ENCODE results near the gene CPNE5. TPM values are rescaled to one million over a fixed set of nuclear protein-coding genes. Genes with fewer than 3 reads are reported as not detected.
"Not testable (repeated sequence)": the region's sequence is repeated elsewhere in the genome, so short reads cannot be mapped to it uniquely, and the experiment has no call there.

Gene CPNE5
- total RNA-seq, 1 donor from 2014 or later = 25.7 TPM

DNA sequence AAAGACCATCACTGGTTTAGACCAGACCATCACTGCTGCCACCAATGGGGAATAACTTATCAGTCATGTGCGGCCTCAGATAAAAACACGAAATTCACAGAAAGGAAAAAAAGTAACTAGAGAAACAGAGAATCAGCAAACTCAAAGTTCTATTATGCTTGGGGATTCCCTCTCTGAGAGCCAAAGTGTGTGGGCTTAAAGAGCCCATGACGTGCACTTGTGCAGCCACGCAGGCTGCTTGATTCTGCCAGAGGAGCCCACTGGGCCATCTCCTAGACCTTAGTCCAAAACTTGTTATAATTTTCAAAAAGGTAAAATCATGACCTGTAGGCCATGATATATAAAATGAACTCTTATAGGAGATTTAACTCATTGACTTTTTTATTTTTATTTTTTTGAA is 126.4 kb downstream of the CPNE5 start:
- no peak for DNase-seq (ENCODE audit: extremely low read depth, low read depth, low spot score)

DNA sequence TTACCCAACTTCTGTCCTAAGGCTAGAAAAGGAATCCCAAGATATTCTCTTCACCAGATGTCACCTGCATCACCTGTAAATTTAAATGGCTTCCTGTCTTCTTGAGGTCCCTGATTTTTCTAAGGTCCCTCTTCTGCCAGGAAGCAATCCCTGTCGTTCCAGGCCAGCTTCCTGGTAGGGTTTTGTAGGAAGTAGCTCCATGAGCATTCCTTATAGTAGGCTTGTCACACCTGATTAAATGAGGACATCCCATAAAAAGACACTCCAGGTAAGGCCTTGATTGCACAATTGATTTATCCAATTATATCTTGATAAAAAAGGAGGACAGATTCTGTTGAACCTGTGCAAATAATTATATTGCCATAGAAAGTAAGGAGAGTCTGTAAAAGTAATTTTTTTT is 132.9 kb downstream of the CPNE5 start:
- no peak for DNase-seq (ENCODE audit: extremely low read depth, low read depth, low spot score)

DNA sequence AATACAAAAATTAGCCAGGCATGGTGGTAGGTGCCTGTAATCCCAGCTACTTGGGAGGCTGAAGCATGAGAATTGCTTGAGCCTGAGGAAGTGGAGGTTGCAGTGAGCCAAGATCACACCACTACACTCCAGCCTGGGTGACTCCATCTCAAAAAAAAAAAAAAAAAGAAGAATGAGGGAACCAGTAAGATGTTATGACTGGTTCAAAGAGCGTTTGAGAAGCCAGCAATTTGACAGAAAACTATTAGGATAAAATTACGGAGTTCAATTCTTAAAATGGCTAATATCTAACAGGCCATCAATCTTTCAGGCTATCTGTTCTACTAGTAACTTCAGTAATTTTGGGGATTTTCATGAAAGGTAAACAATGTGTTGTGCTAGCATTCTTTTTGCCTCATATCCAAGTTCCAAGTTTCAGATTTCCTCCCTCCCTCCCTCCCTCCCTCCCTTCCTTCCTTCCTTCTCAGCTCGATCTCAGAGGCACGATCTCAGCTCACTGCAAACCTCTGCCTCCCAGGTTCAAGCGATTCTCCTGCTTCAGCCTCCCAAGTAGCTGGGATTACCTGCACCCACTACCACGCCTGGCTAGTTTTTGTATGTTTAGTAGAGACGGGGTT is 134.2 kb downstream of the CPNE5 start:
- not testable (repeated sequence) for DNase-seq (ENCODE audit: extremely low read depth, low read depth, low spot score)

DNA sequence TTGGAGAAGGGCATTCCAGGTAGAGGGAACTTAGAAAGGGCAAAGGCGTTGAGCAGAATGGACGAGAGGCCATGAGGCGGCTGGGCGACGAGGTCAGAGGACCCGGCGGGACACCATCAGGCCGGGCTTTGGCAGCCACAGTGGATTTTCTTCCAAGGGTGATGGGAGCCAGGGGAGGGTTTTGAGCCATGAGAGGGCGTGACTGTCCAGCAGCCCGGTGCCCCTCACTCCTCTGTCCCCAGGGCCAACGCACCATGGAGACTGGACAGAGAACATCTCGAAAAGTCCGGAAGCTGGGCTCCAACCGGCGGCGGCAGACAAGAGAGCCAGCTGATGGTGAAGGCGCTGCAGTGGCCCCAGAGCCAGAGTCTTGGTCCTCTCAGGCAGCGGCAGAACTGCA is 135.3 kb downstream of the CPNE5 start:
- no peak for DNase-seq (ENCODE audit: extremely low read depth, low read depth, low spot score)

DNA sequence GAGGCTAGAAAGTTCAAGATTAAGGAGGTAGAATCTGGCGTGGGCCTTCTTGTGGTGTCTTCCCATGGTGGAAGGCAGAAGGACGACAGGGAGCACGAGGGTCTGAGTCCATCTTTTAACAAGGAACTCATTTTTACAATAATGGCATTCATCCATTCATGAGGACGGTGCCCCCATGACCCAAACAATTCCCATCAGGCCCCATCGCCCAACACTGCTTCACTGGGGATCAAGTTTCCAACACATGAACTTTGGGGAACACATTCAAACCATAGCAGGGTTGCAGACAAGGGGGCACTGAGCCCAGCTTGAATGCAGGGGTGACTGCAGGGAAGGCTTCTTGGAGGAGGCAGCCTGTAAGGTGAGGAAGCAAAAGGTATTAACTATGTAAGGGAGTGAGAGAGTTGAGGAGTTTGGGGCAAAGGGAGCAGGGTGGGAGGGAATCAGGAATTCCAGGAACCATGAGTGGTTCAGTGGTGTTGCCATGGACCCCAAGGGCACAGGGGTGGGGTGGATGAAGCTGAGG is 136.1 kb downstream of the CPNE5 start:
- no peak for DNase-seq (ENCODE audit: extremely low read depth, low read depth, low spot score)

DNA sequence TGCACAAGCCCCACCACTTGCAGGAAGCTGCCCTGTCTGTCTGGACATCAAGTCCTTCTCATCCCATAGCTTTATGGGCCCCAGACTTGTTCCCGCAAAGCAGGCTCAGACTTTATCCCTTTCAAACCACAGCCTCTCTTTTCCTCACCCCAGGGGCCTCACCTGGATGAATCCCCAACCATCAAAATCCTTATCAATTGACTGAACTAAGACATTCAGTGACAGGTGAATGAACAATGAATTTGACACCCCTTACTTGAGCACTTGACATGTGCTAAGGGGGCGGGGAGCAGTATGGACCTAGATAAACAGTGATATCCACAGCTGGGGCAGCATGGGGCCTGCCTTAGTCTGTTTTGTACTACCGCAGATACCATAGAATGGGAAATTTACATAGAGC is 136.6 kb downstream of the CPNE5 start:
- DNase-seq (ENCODE audit: extremely low read depth, low read depth, low spot score) = no peak

DNA sequence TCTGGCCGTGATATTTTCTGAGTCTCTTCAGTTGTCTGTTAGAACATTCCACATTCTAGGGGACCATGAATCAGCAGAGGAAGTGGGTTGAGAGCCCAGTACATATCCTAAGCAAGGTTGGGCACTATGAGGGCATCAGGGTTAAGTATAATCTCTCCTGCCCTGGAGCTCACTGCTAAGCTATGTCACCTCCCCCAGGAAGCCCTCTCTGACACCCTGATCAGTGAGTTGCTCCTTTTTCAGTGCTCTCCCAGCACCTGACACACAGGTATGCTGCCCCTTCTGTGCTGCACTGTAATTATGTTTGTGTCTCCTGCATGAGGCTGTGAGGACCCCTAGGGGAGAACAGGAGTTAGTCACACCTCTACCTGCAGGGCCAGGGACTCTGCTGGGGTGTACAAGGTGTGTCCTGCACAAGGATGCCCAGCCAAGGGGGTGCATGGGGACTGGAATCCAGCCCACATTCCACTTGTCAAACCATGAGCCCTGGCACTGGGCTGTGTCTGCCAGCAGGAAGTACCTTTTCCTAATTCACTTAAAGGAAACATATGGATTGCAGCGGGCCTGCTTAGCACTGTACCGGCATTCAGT is 137.7 kb downstream of the CPNE5 start:
- DNase-seq (ENCODE audit: extremely low read depth, low read depth, low spot score) = no peak

DNA sequence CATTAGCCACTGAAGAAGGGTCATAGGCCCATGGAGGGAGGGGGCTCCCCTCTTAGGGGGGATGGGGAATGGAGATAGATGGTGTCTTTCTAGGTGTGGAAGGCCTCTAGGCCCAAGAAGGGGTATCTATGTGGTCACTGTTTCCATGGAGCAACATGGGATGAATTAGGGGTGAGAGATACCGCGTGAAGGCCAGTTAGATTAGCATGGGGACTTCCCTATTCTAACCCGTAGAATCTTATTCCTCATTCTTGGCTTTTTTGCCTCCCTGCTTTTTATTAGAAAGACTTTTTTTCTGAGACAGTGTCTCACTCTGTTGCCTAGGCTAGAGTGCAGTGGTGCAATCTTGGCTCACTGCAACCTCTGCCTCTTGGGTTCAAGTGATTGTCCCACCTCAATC is 138.4 kb downstream of the CPNE5 start:
- no peak for DNase-seq (ENCODE audit: extremely low read depth, low read depth, low spot score)

DNA sequence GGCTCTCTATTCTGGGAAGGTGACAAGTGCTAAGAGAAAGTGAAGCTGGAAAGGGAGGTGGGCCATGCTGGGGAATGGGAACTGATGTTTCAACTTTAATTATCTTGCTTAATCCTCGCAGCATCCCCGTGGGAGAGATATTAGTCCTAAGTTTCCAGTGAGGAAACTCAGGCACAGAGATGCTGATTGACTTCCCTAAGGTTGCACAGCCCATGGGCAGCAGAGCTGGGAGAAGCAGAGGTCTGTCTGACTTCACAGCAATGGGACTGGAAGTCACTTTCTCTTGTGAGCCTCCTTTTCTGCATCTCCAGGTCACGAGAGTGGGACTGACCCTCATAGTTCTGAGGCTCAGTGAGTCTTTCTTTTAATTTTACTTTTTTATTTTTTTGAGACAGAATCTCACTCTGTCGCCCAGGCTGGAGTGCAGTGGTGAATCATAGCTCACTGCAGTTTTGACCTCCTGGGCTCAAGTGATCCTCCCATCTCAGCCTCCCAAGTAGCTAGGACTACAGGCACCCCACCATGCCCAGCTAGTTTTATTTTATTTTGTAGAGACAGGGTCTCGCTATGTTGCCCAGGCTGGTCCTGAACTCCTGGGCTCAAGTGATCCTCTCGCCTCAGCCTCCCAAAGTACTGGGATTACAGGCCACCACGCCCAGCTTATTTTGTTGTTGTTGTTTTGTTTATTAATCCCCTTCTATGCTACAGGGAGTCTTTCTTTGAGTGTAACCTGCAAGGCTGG is 139.0 kb downstream of the CPNE5 start:
- DNase-seq (ENCODE audit: extremely low read depth, low read depth, low spot score) = no peak

DNA sequence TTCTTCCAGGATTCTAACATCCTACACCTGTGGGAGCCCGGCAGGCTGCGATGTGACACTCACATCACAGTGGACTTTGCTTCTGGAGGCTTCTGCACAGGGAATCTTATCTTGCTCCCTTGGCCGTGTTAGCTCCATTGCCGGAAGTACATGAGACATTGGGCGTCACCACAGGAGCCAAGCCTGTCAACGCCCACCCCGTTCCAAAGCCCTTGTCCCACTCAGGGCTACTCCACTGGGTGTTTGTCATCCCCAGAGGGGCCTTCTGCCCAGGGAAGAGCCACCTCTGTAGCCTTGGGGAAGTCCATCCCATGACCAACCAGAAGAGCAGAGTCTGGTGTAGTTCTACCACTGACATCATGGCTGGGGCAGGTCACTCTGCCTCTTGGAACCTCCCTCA is 139.9 kb downstream of the CPNE5 start:
- DNase-seq (ENCODE audit: extremely low read depth, low read depth, low spot score) = no peak

DNA sequence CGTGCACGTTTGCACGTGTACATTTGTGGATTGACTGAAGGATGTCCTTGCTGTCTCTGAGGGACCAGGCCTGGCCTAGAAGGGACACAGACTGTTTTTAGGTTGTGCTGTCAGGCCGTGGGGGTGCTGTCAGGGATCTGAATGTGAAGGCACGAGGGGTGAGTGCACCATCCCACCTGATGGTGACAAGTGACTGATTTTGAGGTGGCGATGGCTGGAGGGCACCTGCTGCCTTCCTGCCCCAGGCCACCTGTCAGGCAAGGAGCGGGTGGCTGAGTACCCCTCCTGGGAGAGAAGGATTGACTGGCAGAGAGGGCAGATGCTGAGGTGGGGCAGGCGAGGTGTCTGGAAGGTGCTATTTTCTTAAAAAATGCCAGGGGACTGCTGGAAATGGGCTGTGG is 140.4 kb downstream of the CPNE5 start:
- no peak for DNase-seq (ENCODE audit: extremely low read depth, low read depth, low spot score)

DNA sequence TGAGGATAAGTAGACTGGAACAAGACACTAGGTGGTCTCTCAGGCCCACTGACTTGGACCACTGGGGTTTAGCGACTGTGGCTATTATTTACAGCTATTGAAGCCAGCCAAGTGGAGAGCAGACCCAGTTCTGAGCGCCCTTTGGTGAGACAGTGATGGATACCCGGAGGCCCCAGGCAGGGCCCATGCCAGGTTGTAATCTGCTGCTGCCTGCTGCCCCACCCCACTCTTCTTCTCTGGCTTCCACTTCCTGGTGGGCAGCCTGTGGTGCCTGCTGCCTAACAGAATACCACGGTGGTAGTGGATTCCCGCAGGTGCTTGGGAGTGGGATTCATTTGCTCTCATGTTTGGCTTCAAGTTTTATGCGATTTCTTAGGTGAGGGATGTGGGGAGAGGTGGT is 141.0 kb downstream of the CPNE5 start:
- DNase-seq (ENCODE audit: extremely low read depth, low read depth, low spot score) = no peak

DNA sequence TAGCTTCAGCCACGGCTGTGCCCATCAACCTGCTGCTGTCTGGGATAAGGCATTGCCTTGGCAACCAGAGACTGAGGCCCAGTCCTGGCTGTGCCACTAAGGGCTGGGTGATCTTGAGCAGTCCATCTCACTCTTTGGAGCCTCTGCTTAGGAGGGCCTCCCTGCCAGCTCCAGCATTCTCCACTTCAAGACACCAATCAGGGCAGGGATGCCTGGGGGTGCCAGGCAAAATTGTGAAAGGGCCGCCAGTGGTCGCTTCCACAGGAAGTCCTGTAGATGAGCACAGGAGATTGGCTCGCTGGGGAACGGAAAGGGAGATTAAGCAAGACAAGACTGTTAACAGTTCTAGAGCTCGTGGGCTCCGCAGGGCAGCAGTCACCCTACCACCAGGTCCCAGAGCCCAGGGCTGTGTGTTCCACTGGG is 141.8 kb downstream of the CPNE5 start, which contains the start of gene RAB44:
TSS of gene RAB44 (plus strand) at position 346 of the 423 bp plus-strand sequence. CDS start 6,410 bp downstream, outside the sequence.
- no peak for DNase-seq (ENCODE audit: extremely low read depth, low read depth, low spot score)

DNA sequence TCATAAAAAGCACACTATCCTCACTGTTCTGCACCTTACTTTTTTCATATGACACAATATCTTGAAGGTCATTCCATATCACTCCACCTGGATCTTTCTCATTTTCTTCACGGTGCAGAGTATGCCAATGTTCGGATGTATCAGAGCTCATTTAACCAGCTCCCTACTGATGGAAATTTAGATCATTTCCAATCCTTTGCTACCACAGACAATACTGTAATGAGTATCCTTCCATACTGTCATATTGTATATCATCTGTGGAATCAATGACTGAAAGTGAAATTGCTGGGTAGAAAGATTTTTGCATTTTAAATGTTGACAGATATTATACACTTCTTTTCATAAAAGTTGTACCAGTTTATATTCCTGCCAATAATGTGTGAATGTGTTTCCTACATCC is 143.8 kb downstream of the CPNE5 start:
- no peak for DNase-seq (ENCODE audit: extremely low read depth, low read depth, low spot score)

DNA sequence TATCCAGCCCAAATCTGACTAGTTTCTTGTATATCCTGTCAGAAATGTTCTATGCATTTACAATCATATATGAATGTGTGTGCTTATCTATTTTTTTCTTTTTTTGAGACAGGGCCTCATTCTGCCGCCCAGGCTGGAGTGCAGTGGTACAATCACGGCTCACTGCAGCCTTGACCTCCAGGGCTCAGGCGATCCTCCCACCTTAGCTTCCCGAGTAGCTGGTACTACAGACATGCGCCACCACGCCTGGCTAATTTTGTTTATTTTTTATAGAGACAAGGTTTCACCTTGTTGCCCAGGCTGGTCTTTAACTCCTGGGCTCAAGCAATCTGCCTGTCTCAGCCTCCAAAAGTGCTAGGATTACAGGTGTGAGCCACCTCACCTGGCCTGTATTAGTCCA is 144.6 kb downstream of the CPNE5 start:
- no peak for DNase-seq (ENCODE audit: extremely low read depth, low read depth, low spot score)

DNA sequence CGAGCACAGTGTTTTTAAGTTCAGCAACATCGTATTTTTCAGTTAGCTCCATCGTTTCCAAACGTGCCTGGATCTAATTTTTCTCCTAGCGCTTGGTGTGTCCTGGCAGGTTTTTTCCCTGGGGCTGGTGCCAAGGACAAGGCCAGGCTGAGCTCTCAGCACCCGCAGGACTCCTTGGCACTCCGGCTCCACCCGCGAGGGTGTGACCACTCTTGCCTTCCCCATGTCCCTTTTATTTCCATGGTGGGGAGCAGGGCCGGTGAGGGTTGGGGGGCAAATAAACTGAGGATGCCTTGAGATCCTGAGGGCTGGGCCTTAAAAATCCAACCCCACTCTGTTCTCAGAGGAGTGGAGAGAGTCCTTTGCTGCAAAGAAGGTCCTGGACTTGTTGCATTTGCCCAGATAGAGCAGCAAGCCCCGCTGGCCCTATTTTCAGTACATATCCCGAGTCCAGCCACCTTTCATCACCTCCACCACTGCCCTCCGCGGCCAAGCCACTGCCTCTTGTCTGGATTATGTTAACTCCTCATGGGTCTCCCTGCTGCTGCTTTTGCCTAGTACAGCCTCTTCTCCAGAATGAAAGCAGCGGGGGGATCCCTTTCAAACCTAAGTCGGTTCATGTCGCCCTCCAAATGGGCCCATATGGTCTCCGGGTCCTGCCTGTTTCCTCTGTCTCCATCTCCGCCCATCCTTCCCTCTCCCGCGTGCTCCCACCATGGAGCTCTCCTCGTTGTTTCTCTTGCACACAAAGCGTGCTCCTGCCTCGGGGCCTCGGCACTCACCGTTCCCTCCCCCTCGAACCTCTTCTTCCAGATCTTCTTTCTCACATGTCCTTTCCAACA is 146.2 kb downstream of the CPNE5 start:
- DNase-seq (ENCODE audit: extremely low read depth, low read depth, low spot score) = no peak

DNA sequence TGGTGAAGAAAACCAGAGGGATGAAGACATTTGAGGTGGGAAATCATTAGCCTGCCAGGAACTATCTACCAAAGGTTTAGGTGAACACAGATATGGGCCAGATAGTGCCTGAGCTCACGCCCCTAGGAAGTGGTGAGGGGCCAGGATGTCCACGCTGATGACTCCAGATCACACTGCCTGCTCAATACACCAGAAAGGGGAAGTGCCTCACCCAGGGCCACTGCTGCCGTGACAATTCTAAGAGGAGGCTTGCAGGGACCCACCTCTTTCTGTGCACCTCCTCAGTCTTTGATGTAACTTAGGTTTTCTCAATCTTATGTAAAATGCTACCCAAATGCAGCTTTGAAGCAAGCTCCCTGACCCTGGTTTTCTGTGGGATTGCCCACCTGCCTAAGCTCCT is 147.0 kb downstream of the CPNE5 start:
- DNase-seq (ENCODE audit: extremely low read depth, low read depth, low spot score) = no peak

DNA sequence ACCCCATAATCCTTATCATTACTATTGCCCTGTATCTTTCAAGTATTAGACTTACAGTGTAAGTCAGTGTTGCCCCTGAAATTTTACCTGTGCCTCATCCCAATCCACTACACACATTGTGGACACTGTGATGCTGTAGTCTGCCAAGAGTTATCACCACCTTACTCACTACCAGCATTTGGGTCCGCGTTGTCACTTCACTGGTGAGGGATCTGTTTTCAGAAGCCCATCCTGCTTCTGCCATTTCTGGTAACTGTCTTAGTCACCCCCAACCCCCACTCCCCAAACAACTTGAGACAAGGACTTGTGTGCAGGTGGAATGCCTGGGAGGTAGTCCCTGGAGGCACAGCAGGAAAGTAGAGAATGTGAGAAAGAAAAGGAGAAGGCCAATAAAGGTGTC is 147.6 kb downstream of the CPNE5 start:
- no peak for DNase-seq (ENCODE audit: extremely low read depth, low read depth, low spot score)

DNA sequence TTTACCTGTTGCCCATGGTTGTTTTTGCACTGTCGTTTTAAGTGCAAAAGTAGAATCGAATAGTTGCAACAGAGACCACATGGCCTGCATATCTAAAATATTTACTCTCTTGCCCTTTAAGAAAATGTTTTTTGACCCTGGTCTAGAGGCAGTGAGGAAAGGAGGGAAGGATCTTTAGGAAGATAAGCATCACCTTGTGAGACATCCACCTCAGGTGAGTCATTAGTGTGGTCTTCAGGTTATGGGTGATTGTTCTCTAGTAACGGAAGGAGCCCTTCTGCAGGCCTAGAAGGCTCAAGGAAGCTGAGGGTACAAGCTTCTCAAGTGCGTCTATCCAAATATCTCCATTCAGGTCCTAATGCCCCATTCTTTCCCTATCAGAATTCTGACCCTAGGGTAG is 148.2 kb downstream of the CPNE5 start:
- no peak for DNase-seq (ENCODE audit: extremely low read depth, low read depth, low spot score)
